Iris pigment epithelial cell (primary cell): ENCODE measurements around the gene UBE3C.
A peak's percentile ranks its signal among the peaks of the same experiment; 100 is the strongest.
"Not testable (repeated sequence)": the region's sequence is repeated elsewhere in the genome, so short reads cannot be mapped to it uniquely, and the experiment has no call there.

Source experiments
- DNase-seq: peaks from one replicate; pipeline ENCODE4 v3.0.0-alpha.2; 2011; ENCODE audit warnings: low read depth

UBE3C gene

GRCh38 chr7:157138424-157139110 is at the start of gene UBE3C:
Gene UBE3C (plus strand): TSS chr7:157138926. CDS start chr7:157139273, 347 bp downstream.
- DNase-seq = peak; percentile 93

- no peak for DNase-seq
Measured at GRCh38 chr7:157089100-157089610, 49.6 kb upstream of the UBE3C start.

- DNase-seq = no peak
Measured at GRCh38 chr7:157090485-157091165, 48.1 kb upstream of the UBE3C start.

GRCh38 chr7:157096286-157097055 is 42.3 kb upstream of the UBE3C start:
- no peak for DNase-seq

- no peak for DNase-seq
Measured at GRCh38 chr7:157097056-157097329, 41.7 kb upstream of the UBE3C start.

GRCh38 chr7:157097569-157097968 is 41.2 kb upstream of the UBE3C start:
- DNase-seq = no peak

- DNase-seq = not testable (repeated sequence)
Measured at GRCh38 chr7:157100005-157100404, 38.7 kb upstream of the UBE3C start.

- DNase-seq = not testable (repeated sequence)
Measured at GRCh38 chr7:157103641-157104040, 35.1 kb upstream of the UBE3C start.

- no peak for DNase-seq
Measured at GRCh38 chr7:157111311-157111710, 27.4 kb upstream of the UBE3C start.

GRCh38 chr7:157112706-157113105 is 26.0 kb upstream of the UBE3C start:
- DNase-seq = no peak

- no peak for DNase-seq
Measured at GRCh38 chr7:157113607-157114006, 25.1 kb upstream of the UBE3C start.

- no peak for DNase-seq
Measured at GRCh38 chr7:157116762-157117161, 22.0 kb upstream of the UBE3C start.

GRCh38 chr7:157117796-157118195 is 20.9 kb upstream of the UBE3C start:
- no peak for DNase-seq

GRCh38 chr7:157120181-157120580 is 18.5 kb upstream of the UBE3C start:
- no peak for DNase-seq

GRCh38 chr7:157121184-157121715 is 17.5 kb upstream of the UBE3C start:
- no peak for DNase-seq

- DNase-seq = no peak
Measured at GRCh38 chr7:157122800-157123495, 15.8 kb upstream of the UBE3C start.

GRCh38 chr7:157124690-157125089 is 14.0 kb upstream of the UBE3C start:
- DNase-seq = no peak

GRCh38 chr7:157125376-157126223 is 13.1 kb upstream of the UBE3C start:
- no peak for DNase-seq

- DNase-seq = no peak
Measured at GRCh38 chr7:157126921-157127320, 11.8 kb upstream of the UBE3C start.

GRCh38 chr7:157129200-157129599 is 9.5 kb upstream of the UBE3C start:
- DNase-seq = no peak

GRCh38 chr7:157129907-157130460 is 8.7 kb upstream of the UBE3C start:
- no peak for DNase-seq
